Pons (tissue), 1 donor: ENCODE measurements around the gene ANKRD35.
A peak's percentile ranks its signal among the peaks of the same experiment; 100 is the strongest.

Experiments used
- DNase-seq: peaks from one replicate; pipeline ENCODE4 v3.0.0-alpha.2; 2016; ENCODE audit warnings: low spot score

The ANKRD35 gene

DNA sequence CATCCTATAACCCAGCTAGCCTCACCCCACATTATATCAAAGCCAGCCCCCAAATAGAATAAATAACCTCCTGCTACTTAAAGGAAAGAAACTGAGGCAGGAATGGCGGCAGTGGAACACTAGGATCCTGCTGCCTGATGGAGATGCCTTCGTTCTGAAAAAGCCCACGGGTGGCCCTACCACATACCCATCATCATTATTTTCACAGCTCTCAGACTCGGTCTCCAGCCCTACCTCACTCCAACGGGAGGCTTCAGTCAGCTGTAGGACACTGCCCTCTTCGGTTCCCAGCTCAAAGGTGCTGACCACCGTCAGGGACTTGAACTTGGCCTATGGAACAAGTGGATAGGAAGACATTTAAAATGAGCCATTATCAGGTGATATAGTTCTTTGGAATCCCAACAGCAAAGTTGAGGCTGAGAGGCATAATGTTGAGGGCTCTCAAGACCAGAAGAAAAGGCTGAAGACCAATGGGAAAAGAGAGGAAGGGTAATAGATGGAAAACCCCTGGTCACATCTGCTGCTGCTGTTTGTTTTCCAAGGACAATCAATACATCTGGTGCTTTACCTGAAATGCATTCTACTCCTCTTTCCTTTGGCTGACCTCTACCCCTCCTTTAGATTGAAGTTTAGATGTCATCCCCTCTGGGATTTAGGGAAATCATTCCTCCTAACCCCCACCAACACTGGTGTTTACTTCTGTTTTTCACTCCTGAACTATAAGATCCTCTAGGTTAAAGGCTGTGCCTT lies 7.8 kb upstream of the ANKRD35 start:
- DNase-seq: no peak

- DNase-seq: no peak
Measured at GRCh38 chr1:145892486-145893087, 6.9 kb upstream of the ANKRD35 start.

GRCh38 chr1:145891587-145892485 lies 6.2 kb upstream of the ANKRD35 start:
- DNase-seq: peak; percentile 95

GRCh38 chr1:145891143-145891542 lies 5.5 kb upstream of the ANKRD35 start:
- no peak for DNase-seq

- DNase-seq: no peak
Measured at GRCh38 chr1:145889722-145890121, 4.1 kb upstream of the ANKRD35 start.

DNA sequence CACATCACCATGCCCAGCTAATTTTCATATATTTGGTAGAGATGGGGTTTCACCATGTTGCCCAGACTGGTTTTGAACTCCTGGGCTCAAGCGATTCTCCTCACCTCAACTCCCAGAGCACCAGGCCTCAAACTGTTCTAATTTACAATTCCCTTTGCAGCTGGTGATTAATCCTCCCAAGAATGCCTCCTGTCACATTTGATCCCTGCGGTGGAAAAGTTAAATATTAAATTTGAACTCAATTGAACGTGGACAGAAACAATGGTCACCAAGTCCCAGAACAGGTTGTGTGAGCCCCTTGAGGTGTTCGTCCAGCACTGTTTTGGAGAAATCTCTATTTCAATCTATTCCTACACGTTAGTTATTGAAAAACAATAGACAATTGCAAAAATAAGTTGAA lies 2.0 kb upstream of the ANKRD35 start:
- DNase-seq: no peak

DNA sequence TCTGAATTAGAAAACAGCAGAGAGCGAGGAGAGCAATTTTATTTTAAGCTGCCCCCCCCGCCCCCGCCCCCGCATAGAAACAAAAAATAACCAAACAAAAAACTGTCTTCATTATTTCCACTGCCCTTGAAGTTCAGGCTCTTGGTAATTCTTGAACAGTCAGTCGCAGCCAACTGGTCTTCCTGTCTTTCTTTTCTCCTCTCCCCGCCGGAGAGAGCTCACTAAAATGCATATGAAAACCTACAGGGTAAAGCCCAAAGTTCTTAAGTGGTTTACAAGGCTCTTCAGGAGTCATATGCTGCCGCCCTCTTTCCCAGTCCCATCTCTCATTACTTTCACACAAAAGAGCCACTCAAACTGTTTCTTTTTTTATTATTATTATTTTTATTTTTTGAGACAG lies 1.1 kb upstream of the ANKRD35 start:
- no peak for DNase-seq

DNA sequence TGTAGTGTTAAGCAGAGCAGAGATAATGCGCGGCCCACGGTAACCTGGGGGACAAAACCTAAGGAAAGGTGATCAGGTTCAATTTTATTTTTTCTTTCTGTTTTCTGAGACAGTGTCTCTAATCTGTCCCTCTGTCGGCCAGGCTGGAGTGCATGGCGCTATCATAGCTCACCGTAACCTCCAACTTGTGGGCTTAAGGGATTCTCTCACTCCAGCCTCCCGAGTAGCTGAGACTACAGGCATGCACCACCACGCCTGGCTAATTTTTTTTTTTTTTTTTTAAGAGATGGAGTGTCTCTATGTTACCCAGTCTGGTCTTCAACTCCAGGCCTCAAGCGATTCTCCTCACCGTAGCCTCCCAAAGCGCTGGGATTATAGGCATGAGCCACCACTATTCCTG lies 724 bp upstream of the ANKRD35 start:
- no peak for DNase-seq

- no peak for DNase-seq
Measured at GRCh38 chr1:145884675-145885074, 991 bp downstream of the ANKRD35 start.

DNA sequence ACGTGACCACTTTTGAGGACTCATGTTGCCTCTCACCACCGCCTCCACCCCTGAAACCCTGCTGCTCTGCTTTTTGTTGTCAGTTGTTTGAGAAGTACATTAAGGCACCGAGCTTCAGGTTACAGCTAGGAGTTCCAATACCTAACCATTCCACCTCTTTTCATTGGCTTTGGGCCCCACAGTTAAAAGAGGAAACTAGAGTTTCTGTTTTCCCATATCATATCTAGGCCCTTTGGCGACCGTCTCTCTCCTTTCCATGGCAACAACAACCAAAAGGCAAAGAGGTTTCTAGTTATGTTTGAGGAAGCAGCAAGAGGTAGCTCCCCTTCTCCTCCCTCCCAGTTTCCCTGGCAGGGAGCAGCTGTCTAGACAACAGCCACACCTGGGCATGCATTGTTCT lies 5.9 kb downstream of the ANKRD35 start:
- no peak for DNase-seq

DNA sequence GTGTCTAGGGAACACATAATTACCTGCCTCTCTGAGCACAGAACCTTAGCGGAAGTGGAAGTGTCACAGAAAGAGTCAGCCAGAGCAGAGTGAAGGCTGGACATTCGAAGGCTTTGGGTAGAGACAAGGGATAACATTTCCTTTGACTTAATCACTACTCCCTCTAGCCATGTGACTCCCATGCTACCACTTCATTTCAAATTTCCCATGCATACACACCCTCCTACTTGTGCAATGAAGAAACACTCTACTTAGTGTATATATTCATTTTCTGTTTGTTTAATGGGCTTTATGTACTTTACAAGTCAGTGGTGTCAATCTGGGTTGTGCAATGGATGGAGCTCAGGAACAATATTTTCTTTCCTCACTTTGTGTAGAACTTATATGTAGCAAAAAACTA lies 6.9 kb downstream of the ANKRD35 start:
- DNase-seq: no peak

GRCh38 chr1:145877923-145878486 lies 7.7 kb downstream of the ANKRD35 start:
- DNase-seq: no peak

DNA sequence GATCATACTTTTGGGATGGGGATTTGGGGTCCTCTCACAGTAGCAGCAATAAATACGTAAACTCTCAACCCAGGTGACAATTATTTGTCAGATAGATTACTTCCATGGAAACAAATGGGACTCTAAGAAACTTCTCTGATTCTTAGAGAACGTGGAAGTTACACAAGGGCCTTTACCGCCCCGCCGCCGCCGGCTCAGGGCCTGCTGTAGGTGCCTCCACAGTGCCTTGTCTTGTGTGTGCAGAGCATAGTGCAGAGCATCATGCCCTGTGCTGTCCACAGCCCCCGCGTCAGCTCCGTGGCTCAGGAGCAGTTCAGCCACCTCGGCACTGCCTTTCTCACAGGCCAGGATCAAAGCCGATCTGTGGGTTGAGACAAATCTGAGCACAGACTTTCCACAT lies 11.0 kb downstream of the ANKRD35 start:
- no peak for DNase-seq

DNA sequence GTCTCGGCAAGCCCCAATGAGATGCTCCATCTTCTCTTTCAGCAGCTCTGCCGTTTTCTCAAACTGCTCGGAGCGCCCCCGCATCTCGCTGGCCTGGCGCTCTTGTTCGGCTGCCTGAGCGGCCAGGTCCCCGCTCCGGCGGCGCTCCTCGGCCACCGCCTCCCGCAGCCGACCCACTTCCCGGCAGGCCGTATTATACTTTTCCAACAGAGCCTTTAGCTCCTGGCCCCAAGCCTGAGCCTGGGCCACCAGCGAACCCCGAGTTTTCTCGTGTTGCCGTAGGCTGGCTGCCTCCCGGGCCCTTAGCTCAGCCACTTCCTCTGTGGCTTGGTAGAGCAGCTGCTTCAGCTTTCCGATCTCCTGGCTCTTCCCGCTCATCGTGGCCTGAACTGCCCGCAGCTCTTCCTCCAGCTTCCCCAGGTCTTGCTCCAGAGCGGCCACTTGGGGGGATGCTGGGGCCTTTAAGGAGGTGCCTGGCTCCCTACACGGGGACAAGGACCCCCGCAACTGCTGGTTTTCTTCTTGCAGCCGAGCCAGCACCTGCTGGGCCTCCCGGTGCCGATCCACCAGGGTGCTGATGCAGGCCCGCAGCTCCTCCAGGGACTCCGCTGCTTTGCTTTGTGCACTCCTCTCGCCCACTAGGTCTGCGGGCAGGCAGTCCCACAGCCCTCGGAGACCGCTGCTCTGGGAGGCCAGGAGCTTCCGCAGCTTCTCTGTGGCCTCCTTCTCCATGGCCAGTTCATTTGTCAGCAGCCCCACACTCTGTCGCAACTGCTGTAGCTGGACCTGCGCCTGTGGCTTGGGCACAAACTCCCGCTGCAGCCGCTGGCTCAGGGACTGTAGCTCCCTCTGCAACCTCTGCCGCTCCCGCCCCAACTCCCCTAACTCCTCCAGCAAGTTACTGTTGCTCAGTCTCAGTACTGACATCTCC lies 13.4 kb downstream of the ANKRD35 start:
- DNase-seq: no peak

GRCh38 chr1:145868232-145868631 lies 17.4 kb downstream of the ANKRD35 start:
- DNase-seq: no peak

- DNase-seq: no peak
Measured at GRCh38 chr1:145863282-145864018, 22.2 kb downstream of the ANKRD35 start.

DNA sequence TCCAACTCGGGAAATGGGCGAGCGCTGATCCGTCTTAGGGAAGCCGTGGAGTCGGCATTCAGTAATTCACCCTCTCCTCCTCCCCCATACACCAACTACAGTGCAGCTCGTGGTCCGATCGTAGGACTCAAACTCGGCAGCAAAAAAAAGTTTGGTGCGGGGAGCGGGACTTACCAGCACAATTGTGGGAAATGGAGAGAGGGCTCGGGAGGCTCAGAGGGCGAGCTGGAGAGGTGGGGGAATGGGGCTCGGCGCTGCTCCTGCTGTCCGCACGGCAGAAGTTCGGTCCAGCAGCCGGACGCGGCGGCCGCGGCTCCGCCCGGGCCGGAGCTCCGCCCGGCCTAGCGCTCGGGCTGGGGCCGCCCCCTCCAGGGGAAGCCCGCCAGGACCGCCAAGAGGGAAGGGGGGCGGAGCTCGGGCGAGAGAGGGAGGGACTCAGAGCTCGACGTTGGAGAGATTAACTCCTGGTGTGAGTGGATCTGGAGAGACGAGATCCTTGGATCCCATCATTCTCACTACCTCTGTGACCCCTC lies 26.1 kb downstream of the ANKRD35 start:
- peak; percentile 85 for DNase-seq

DNA sequence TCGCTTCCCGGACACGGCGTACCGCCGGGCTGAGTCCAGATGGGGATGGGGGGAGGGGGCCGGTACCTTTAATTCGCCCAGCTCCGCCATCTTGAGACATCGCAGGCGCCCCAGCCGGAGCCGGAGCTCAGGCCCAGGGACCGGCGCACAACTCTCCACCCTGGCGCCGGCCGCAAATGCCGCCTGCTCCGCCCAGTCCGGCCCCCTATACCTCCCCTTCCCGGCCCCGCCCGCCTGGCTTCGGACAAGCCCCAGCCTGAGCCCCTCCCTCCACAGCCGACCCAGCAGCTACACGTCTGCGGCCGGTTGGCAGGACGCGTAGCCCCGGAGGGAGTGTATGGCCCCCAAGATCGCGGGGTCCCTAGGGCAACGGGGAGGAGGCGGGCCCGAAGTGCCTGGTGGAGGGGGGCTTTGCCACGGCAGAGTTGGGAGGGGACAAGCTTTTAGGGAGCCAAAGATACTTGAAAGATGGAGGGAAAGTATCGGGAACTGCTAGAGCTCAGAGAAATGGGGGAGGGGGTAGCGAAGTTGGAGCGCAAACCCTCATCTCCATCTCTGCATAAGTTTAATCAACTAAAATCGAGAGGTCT lies 26.7 kb downstream of the ANKRD35 start, which contains the start of gene PIAS3:
TSS of gene PIAS3 (minus strand) at position 181 of the 590 bp plus-strand sequence. CDS start at position 90, 91 bp downstream.
- peak; percentile 89 for DNase-seq

GRCh38 chr1:145858238-145858900 lies 27.3 kb downstream of the ANKRD35 start:
- DNase-seq: no peak
